ENCODE data around the gene SERPINI1. TPM values are rescaled to one million over a fixed set of nuclear protein-coding genes. Genes with fewer than 3 reads are reported as not detected.

The SERPINI1 gene
- total and polyA plus RNA-seq, 2 of the 8 experiments (the other 6 are each of a cell fraction or from before 2014, with no cell fraction given): 5.3 to 9.9 TPM

DNA sequence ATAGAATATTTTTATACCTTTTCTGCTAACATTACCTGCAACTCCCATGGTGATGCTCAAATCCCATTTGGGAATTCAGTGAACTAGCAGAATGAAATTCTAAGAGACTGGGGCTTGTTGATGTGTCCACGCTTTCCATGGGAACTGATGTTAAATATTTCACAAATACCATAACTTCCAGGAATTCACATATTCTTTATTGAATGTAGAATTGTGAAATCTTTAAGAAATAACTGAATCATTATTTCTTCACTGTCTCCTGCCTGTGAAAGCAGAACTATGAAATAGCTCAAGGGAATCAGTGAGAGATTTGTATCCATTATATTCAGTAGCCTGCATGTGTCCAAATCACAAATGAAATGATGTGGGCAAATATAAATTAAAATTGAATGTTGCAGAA is 130.8 kb downstream of the SERPINI1 start (continued):
- TF ChIP-seq CBX8 (IDR thresholded peaks at IDR 0.05; ENCODE audit: borderline replicate concordance, low read depth, low read length): no peak

All from H1 (cell line).